ENCODE data around the gene HCN1.
"Not testable (repeated sequence)": the region's sequence is repeated elsewhere in the genome, so short reads cannot be mapped to it uniquely, and the experiment has no call there.

HCN1 gene

DNA sequence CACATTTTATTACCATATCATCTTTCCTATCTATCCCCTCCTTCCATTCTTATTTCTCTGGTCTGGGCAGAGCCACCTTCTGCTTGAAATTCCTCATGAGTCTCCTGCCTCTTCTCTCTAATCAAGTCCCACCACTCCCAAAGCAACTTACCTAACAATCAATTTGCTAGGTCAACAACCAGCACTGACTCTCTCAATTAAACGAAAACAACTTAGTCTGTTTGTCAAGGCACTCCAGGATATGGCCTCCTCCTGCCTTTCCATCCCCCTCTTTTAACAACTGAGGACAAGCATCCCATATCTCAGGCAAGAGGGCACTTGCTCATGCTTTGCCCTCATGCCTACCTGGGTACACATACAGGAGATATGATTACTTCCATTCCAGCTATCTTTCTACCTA is 47.4 kb downstream of the HCN1 start:
- ATAC-seq (no peak), DNase-seq (ENCODE audit: low spot score in 2 of 2) (no peak)
- Mint-ChIP-seq H3K36me3 (no peaks in the 10 kb centered on the region), H3K4me3 (no peak overlapping the region), H3K27ac (no peak overlapping the region), H3K4me1 (no peaks in the 10 kb centered on the region), H3K9me3 (peaks cover 23% of the 10 kb centered on the region)

DNA sequence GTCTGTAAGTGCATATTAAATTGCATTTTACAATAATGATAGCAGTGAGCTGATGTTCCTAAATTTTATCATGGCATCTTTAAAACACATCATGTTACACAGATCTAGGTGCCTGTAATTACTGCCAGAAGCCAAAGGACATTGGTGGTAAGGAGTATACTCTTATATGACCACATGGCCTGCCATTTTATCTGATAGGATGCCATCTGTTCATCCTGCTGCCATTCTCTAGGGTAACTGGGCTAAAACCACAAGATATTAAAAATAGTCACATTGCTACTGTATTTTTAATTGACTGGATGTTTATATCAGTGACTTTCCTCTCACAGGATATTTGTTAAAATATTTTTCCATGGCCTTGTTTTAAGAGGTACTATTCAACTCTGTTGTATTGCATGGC is 53.1 kb downstream of the HCN1 start:
- no peaks in the 10 kb centered on the region for H3K4me1 Mint-ChIP-seq
- DNase-seq (ENCODE audit: low spot score in 2 of 2) (no peak), ATAC-seq (no peak)
- H3K27ac Mint-ChIP-seq, result no peak overlapping the region
- no peak overlapping the region for H3K4me3 Mint-ChIP-seq
- peaks cover 11% of the 10 kb centered on the region for H3K9me3 Mint-ChIP-seq
- no peaks in the 10 kb centered on the region for H3K36me3 Mint-ChIP-seq

DNA sequence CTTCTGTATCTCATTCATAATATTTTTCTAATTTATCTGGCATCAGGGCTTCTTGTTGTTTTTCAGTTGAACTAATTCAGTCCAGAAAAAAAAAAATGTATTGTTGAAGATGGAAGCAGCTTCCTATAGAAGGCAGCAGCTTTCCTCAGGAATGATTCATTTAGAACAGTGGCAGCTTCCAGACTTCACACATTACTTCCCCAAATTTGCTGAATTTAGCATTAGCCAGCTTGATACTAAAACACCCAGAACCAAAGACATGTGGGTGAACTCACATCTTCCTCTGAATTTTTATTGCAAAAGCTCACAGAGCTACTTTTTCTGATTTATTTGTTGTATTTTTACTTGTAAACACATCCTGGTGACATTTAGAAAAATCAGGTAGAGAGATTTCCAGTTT is 53.8 kb downstream of the HCN1 start:
- Mint-ChIP-seq H3K36me3 (no peaks in the 10 kb centered on the region), H3K9me3 (peaks cover 7% of the 10 kb centered on the region), H3K4me1 (no peaks in the 10 kb centered on the region), H3K27ac (no peak overlapping the region), H3K4me3 (no peak overlapping the region)
- no peak for ATAC-seq
- DNase-seq (ENCODE audit: low spot score in 2 of 2), result no peak

DNA sequence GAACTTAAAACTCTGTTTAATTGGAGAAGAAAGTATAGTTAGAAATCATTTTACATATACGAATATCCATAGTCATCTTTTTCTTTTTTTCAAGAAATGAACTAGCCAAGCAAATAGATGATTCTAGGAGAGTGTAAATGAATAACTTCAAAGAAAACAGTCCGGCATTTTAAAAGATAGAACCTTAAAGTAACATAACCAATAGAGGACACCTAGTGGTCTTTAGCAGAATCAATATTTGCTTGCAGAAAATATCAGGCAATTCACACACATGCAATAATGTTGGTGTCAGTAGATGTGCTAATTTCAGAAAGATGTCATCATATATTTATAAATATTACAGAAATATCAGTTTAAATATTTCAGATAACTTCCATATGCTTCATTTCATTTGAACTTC is 57.1 kb downstream of the HCN1 start:
- no peak for ATAC-seq
- Mint-ChIP-seq H3K4me1 (no peaks in the 10 kb centered on the region), H3K27ac (no peak overlapping the region)

DNA sequence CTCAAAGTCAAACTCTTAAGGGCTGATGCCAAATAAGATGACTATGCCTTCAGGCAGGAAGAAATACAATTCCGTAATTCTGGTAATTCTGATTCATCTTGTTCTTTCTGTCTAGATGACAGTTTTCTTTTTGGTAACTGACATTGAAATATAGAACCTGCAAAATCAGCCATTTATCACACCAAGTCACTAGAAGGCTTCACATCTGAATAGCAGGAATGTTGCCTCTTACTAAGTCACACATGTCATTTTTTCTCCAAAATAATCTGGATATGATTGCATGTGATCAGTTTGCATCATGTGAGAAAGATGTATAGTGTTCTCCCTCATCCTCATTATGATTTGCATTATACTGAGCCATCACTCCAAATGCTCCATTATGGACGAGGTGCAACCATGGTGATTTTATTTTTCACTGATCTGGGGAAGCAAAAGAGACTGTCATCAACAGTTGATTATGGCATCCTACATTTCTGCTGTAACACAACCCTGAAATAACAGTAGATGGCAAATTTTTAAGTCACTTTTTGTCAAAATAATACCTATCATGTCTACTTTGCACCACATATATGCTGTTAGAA is 69.0 kb downstream of the HCN1 start:
- H3K27ac Mint-ChIP-seq, result no peak overlapping the region
- ATAC-seq, result no peak
- no peaks in the 10 kb centered on the region for H3K36me3 Mint-ChIP-seq
- no peak for DNase-seq (ENCODE audit: low spot score in 2 of 2)
- no peak overlapping the region for H3K4me3 Mint-ChIP-seq
- no peaks in the 10 kb centered on the region for H3K4me1 Mint-ChIP-seq
- H3K9me3 Mint-ChIP-seq, result peaks cover 15% of the 10 kb centered on the region

More for the DNA sequence above, 57.1 kb downstream of the HCN1 start:
- DNase-seq (ENCODE audit: low spot score in 2 of 2), result no peak
- Mint-ChIP-seq H3K4me3 (no peak overlapping the region), H3K36me3 (no peaks in the 10 kb centered on the region), H3K9me3 (peaks cover 11% of the 10 kb centered on the region)

DNA sequence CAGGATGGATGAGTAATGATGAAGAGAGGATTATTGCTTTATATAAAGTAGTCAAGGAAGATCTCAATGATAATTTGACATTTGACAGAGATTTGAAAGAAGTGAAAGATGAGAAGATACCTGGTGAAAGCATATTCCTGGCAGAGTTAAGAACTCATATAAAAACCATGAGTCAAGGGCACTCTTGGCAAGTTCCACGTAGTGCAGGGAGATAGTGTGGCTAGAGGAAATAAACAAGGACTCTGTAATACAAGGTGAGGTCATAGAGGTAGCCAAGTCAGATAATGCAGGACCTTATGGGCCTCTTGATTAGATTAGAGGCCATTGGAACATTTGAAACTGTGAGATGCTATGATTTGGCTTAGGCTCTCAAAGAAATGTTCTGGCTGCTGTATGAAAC is 72.3 kb downstream of the HCN1 start:
- DNase-seq (ENCODE audit: low spot score in 2 of 2) (no peak), ATAC-seq (no peak)
- Mint-ChIP-seq H3K9me3 (peaks cover 20% of the 10 kb centered on the region), H3K36me3 (no peaks in the 10 kb centered on the region), H3K4me3 (no peak overlapping the region), H3K27ac (no peak overlapping the region), H3K4me1 (no peaks in the 10 kb centered on the region)

DNA sequence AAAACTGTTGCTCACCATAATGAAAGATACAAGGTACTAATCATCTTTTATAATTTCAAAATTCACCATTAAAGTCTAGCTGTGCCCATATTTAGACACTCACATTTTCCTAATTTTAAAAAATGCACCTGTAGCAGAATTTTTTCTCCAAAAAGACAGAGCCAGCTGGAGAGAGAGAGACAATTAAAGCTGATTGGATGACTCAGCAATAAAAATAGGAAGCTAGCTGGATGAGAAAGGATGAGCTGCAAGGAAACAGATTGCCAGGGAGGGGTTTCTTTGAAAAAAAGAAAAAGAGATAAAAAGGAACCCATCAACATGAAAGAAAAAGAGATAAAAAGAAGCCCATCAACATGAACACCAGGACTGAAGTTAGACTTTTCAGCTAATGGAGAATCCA is 73.8 kb downstream of the HCN1 start:
- DNase-seq (ENCODE audit: low spot score in 2 of 2) (no peak), ATAC-seq (no peak)
- Mint-ChIP-seq H3K9me3 (peaks cover 29% of the 10 kb centered on the region), H3K36me3 (no peaks in the 10 kb centered on the region), H3K27ac (no peak overlapping the region), H3K4me3 (no peak overlapping the region), H3K4me1 (no peaks in the 10 kb centered on the region)

DNA sequence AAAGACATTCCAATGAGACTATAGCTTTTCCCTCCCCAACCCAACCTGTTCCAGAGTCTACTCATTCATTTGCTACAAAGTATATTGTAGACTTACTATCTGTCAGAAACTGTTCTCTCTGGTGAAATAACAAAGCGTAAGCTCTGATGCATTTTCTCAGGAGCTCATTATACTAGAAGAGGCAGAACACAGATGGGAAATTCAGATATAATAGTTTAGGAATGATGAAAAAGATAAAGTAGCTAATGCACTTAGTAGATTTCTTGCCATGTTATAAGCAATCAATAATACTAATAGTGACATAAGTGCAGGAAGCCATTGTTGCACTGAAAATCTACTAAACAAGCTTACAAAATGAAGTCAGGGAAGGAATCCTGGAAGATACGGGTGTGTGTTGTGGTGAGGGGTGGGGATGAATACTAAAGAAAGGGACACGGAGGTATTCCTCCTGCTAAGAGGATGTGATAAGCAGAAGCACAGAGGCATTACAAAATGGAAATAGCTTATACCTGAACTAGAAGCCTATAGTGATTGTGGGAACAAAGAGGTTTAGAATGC is 78.2 kb downstream of the HCN1 start:
- Mint-ChIP-seq H3K4me3 (no peak overlapping the region), H3K27ac (no peak overlapping the region), H3K36me3 (no peaks in the 10 kb centered on the region), H3K4me1 (no peaks in the 10 kb centered on the region), H3K9me3 (peaks cover 15% of the 10 kb centered on the region)
- DNase-seq (ENCODE audit: low spot score in 2 of 2), result no peak
- ATAC-seq, result no peak

DNA sequence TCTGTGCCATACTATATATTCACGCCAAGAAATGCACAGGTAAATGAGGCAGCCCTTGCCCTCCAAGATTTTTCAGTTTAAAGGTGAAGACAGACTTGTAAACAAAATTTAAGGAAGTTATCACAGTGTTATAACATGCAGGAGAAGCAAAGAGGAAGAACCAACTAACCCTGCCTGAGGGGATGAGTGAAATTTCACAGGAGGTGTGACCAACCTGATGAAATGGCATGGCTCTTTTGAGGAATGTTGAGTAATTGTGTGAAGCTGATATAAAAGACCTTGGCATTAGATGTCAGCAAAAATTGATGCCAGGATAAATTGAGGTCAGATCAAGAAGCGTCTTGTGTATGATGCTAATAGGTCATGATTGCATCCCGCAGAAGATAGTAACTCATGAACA is 86.5 kb downstream of the HCN1 start:
- Mint-ChIP-seq H3K27ac (no peak overlapping the region), H3K4me1 (no peaks in the 10 kb centered on the region), H3K36me3 (no peaks in the 10 kb centered on the region), H3K4me3 (no peak overlapping the region), H3K9me3 (peaks cover 8% of the 10 kb centered on the region)
- DNase-seq (ENCODE audit: low spot score in 2 of 2) (no peak), ATAC-seq (no peak)

DNA sequence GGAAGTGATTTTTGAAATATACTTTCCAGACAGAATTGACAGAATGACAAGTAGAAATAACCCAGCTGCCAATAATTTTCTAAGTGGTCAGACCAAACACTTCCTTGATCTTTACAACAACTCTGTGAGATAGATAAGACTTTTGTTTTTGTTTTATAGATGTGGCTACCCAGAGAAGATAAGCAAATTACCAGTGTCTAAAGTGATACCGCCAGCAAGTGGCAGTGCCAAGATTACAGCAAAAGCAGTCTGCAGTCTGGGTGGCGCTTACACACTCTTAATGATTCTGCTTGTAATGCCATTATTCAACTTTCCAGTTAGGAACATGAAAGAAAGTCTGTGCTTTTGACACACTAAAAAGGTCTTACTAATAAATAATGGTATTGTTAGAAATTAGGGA is 92.1 kb downstream of the HCN1 start:
- Mint-ChIP-seq H3K36me3 (no peaks in the 10 kb centered on the region), H3K9me3 (peaks cover 12% of the 10 kb centered on the region), H3K27ac (no peak overlapping the region), H3K4me3 (no peak overlapping the region), H3K4me1 (no peaks in the 10 kb centered on the region)
- no peak for DNase-seq (ENCODE audit: low spot score in 2 of 2)
- no peak for ATAC-seq

DNA sequence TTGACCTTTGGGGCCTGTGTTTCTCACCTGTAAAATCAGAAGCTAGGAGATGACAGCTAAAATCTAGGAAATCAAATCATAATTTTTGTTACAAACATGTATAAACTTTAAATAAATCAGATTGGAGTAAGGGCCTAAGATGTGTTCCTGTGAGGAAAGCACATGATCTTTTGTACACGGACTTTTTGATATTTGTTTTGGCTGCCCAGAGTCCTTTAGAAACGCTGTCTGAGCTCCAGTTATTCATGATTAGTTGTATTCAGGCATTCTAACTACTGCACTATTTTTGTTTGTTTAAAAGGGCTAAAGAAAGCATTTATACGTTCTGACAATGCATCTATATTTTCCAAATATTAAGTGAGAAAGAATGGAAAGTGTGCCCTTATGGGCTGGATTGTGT is 94.8 kb downstream of the HCN1 start:
- Mint-ChIP-seq H3K9me3 (peaks cover 8% of the 10 kb centered on the region), H3K36me3 (no peaks in the 10 kb centered on the region), H3K4me3 (no peak overlapping the region), H3K4me1 (no peaks in the 10 kb centered on the region), H3K27ac (no peak overlapping the region)
- ATAC-seq (no peak), DNase-seq (ENCODE audit: low spot score in 2 of 2) (no peak)

DNA sequence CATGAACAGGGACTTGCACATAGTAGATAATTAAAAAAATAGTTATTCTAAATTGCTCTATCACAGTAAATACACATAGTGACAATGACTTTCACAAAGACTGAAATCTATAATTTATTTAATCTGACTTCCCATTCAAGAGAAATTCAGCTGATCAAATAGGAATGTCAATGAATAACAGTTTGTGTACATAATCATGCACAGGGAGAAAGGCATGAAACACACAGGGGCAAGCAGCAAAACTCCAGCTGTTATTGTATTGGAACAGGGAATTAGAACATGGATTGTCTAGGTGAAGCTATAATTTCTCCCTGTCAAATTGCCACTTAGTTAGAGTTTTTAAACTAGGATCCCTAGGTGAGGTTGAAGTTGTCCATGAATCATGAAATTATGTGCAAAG is 99.9 kb downstream of the HCN1 start:
- Mint-ChIP-seq H3K4me1 (no peaks in the 10 kb centered on the region), H3K9me3 (peaks cover 12% of the 10 kb centered on the region), H3K27ac (no peak overlapping the region), H3K36me3 (no peaks in the 10 kb centered on the region), H3K4me3 (no peak overlapping the region)
- DNase-seq (ENCODE audit: low spot score in 2 of 2) (no peak), ATAC-seq (no peak)

DNA sequence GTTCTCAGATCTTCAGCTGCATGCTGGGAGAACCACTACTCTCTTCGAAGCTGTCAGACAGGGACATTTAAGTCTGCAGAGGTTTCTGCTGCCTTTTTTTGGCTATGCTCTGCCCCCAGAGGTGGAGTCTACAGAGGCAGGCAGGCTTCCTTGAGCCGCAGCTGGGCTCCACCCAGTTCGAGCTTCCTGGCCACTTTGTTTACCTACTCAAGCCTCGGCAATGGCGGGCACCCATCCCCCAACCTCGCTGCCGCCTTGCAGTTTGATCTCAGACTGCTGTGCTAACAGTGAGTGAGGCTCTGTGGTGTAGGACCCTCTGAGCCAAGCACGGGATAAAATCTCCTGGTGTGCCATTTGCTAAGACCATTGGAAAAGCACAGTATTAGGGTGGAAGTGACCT is 110.2 kb downstream of the HCN1 start:
- not testable (repeated sequence) for H3K36me3 Mint-ChIP-seq, H3K27ac Mint-ChIP-seq, ATAC-seq

DNA sequence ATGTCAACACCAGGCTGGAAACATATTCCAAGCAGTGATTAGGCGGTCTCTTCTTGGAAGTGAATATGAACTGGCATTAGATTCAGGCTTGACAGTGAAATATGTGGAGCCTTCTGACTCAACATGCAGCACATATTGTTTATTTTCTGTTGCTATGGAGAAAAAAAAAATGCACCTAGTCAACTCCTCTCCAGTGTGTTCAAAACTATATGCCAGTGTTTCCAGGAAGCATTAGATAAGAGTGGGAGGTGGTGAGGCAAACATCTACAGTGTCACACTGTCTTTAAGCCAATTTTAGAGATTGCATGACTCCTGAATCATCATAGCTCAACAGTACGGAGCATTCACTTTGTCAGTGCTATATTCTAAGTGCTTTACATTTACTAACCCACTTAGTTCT is 117.9 kb downstream of the HCN1 start:
- Mint-ChIP-seq H3K36me3 (no peaks in the 10 kb centered on the region), H3K9me3 (peaks cover 18% of the 10 kb centered on the region), H3K4me1 (no peaks in the 10 kb centered on the region), H3K4me3 (no peak overlapping the region), H3K27ac (no peak overlapping the region)
- ATAC-seq (no peak), DNase-seq (ENCODE audit: low spot score in 2 of 2) (no peak)

More for the DNA sequence above, 110.2 kb downstream of the HCN1 start:
- peaks cover 21% of the 10 kb centered on the region for H3K9me3 Mint-ChIP-seq
- not testable (repeated sequence) for DNase-seq (ENCODE audit: low spot score in 2 of 2); H3K4me3 Mint-ChIP-seq; H3K4me1 Mint-ChIP-seq

DNA sequence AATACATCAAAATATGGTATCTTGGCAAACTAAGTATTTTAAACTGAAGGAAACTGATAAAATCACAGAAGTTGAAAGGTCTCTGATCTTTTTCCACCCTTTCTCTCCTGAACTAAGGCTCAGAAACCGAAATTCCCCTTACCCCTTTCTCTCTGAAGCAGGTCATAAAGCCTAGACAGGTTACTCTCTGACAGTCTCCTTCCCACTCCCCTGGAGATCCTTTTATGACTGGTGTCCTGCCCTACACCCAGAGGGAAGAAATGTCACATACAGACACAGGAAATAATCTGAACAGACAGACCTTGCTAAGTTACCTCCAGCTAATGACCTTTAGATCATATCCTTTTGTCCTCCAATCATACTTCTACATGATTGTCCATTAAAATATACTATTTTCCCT is 127.4 kb downstream of the HCN1 start:
- H3K4me1 Mint-ChIP-seq, result no peaks in the 10 kb centered on the region
- H3K36me3 Mint-ChIP-seq, result no peaks in the 10 kb centered on the region
- no peak for DNase-seq (ENCODE audit: low spot score in 2 of 2)
- peaks cover 23% of the 10 kb centered on the region for H3K9me3 Mint-ChIP-seq
- no peak overlapping the region for H3K4me3 Mint-ChIP-seq
- ATAC-seq, result no peak
- H3K27ac Mint-ChIP-seq, result no peak overlapping the region

DNA sequence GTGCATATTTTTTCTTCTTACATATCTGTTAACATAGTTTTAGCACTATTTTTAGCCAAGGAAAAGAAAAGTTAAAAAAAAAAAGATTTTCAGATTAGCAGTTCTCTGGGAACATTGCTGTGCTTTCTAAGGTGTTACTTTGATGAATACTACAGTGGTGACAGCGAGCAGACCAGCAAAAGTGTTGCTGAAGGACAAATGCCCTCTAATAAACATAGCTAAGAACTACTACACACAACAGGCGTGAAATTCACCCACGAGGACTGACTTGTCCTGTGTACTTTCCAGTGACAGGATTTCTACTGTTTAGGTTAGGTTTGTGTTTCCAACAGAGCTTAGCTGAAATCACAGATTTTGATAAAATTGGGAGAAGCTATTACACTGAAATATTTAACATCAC is 153.8 kb downstream of the HCN1 start:
- H3K4me3 Mint-ChIP-seq, result no peak overlapping the region
- no peak overlapping the region for H3K27ac Mint-ChIP-seq
- ATAC-seq (no peak), DNase-seq (ENCODE audit: low spot score in 2 of 2) (no peak)
- peaks cover 23% of the 10 kb centered on the region for H3K9me3 Mint-ChIP-seq
- H3K36me3 Mint-ChIP-seq, result no peaks in the 10 kb centered on the region
- no peaks in the 10 kb centered on the region for H3K4me1 Mint-ChIP-seq

DNA sequence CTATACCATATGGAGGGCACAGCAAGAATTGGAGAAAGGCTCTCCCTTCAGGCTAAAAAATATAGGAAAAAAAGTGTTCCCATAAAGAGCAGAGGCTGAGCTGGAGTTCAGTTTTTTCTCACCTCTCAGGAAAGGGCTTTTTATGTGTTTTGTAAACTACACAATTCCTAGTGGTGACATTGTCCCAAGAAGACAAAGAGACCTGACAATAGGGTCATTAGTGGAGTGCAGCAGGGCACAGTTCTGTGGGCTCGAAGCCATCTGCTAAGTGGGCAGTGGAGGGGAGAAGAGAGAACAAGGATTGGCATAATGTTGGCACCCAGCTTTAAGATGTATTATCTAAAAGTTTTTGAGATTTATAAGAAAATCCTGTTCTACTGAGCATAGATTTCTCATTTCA is 162.5 kb downstream of the HCN1 start:
- H3K9me3 Mint-ChIP-seq, result peaks cover 28% of the 10 kb centered on the region
- no peaks in the 10 kb centered on the region for H3K36me3 Mint-ChIP-seq
- H3K4me1 Mint-ChIP-seq, result no peaks in the 10 kb centered on the region
- no peak overlapping the region for H3K4me3 Mint-ChIP-seq
- no peak overlapping the region for H3K27ac Mint-ChIP-seq
- ATAC-seq, result no peak
- no peak for DNase-seq (ENCODE audit: low spot score in 2 of 2)
